T-cell (primary cell): ENCODE results near the gene AK5. TPM values are rescaled to one million over a fixed set of nuclear protein-coding genes. Genes with fewer than 3 reads are reported as not detected.
A peak's percentile ranks its signal among the peaks of the same experiment; 100 is the strongest.
"Not testable (repeated sequence)": the region's sequence is repeated elsewhere in the genome, so short reads cannot be mapped to it uniquely, and the experiment has no call there.

Experiments
- ATAC-seq, 4 experiments: fragments of 200-7000 bp in 3 of 4; fragments of 150-1000 bp in 1 of 4; cut with Tn5 transposase; replicated peaks in 1 of 4; 1 replicate in 3 of 4; 2 replicates in 1 of 4; pipeline ENCODE4 v1.10.0; 2021; ENCODE audit warnings: moderate library complexity in 3 of 4, mild to moderate bottlenecking in 2 of 4, moderate number of reproducible peaks in 1 of 4
- CTCF ChIA-PET, 2 donors: fragments of 300-600 bp; sonication (Branson Sonifier 250); formaldehyde crosslinking; loops; one replicate each; lab custom pipeline; 2022; ENCODE audit warnings: antibody characterized with exemption in 2 of 2; lab: Charles Lee
- POLR2A ChIA-PET, 2 donors: fragments of 300-600 bp; sonication (Branson Sonifier 250); formaldehyde crosslinking; loops; one replicate each; lab custom pipeline; 2022; ENCODE audit warnings: antibody characterized with exemption in 2 of 2; lab: Charles Lee
- DNase-seq, 35 experiments: peaks; one replicate each; pipeline versions ENCODE4 v3.0.0 to v3.0.0-alpha.2; 2013 to 2023
- H3K27ac ChIP-seq: one replicate; pipeline ENCODE4 v1.5.1; 2013; ENCODE audit warnings: low read length
- H3K27me3 ChIP-seq, 2 experiments: replicated peaks in 1 of 2; 1 replicate in 1 of 2; 2 replicates in 1 of 2; pipeline versions ENCODE4 v1.6.1 to v1.7.0; 2013; ENCODE audit warnings: low read length in 1 of 2, mixed read lengths in 1 of 2; ENCODE audit not compliant: control insufficient read depth in 2 of 2, insufficient read depth in 2 of 2; ENCODE audit errors: extremely low read depth in 1 of 2
- H3K36me3 ChIP-seq, 2 donors: 1 replicate in 1 of 2; 2 replicates in 1 of 2; pipeline versions ENCODE4 v1.6.1 to v1.7.0; 2013; ENCODE audit warnings: low read length in 1 of 2; ENCODE audit not compliant: control insufficient read depth in 2 of 2, insufficient read depth in 1 of 2; ENCODE audit errors: extremely low read depth in 1 of 2
- H3K4me1 ChIP-seq, 2 experiments: 1 replicate in 1 of 2; 2 replicates in 1 of 2; pipeline versions ENCODE4 v1.6.1 to v1.7.0; 2013; ENCODE audit warnings: low read length in 2 of 2, mixed read lengths in 1 of 2; ENCODE audit not compliant: insufficient read depth in 2 of 2, control insufficient read depth in 1 of 2; ENCODE audit errors: extremely low read depth in 1 of 2
- H3K4me3 ChIP-seq, 2 donors: 1 replicate in 1 of 2; 2 replicates in 1 of 2; pipeline versions ENCODE4 v1.5.1 to v1.7.0; 2013; ENCODE audit warnings: mild to moderate bottlenecking in 2 of 2, low read length in 1 of 2, moderate library complexity in 1 of 2; ENCODE audit not compliant: control insufficient read depth in 1 of 2; ENCODE audit errors: extremely low read depth in 1 of 2
- H3K9me3 ChIP-seq: 2 replicates; pipeline ENCODE4 v1.7.0; 2013
- H3K27ac Mint-ChIP-seq, 2 donors: one replicate each; pipeline ENCODE4 v1.8.0; 2020 to 2021; ENCODE audit warnings: mild to moderate bottlenecking in 2 of 2, mixed read lengths in 2 of 2
- H3K27me3 Mint-ChIP-seq, 2 donors: one replicate each; pipeline ENCODE4 v1.8.0; 2021 to 2022; ENCODE audit warnings: mixed read lengths in 2 of 2
- H3K36me3 Mint-ChIP-seq: one replicate; pipeline ENCODE4 v1.8.0; 2021; ENCODE audit warnings: mixed read lengths
- H3K4me1 Mint-ChIP-seq, 3 donors: one replicate each; pipeline ENCODE4 v1.8.0; 2020 to 2022; ENCODE audit warnings: mixed read lengths in 3 of 3, mild to moderate bottlenecking in 1 of 3
- H3K4me3 Mint-ChIP-seq, 3 donors: one replicate each; pipeline ENCODE4 v1.8.0; 2020 to 2022; ENCODE audit warnings: mild to moderate bottlenecking in 3 of 3, mixed read lengths in 3 of 3, moderate library complexity in 3 of 3
- H3K9me3 Mint-ChIP-seq, 3 donors: one replicate each; pipeline ENCODE4 v1.8.0; 2020 to 2022; ENCODE audit warnings: mixed read lengths in 3 of 3
- WGBS: methylation state at CpG from one replicate; pipeline ENCODE4 v1.1.5; 2013; ENCODE audit warnings: missing lambda C conversion rate; ENCODE audit not compliant: insufficient coverage; 5-methylcytosine and 5-hydroxymethylcytosine counted together
- total RNA-seq, 35 experiments: library from RNA in 6 of 35; stranded (reverse) in 6 of 35; fragments of 120-200 nt in 1 of 35; gene quantifications; one replicate each; pipeline versions ENCODE4 v1.2.1 to v1.2.4 and lab custom pipeline; 2013 to 2026

AK5 gene
- total RNA-seq, 5 donors from 2014 or later (not counting 1 experiment from before 2014, with no cell fraction given), result 13.9 to 29.2 (median 26.3) TPM

- DNase-seq (no peak), ATAC-seq (no peak)
- Mint-ChIP-seq H3K27me3 (no peaks in the 10 kb centered on the region), H3K4me3 (no peak overlapping the region), H3K27ac (peak overlapping the region in 1 of 2 donors; percentile 24), H3K9me3 (no peaks in the 10 kb centered on the region), H3K36me3 (peaks cover 15% of the 10 kb centered on the region), H3K4me1 (peaks cover 4 to 7% (median 6%) of the 10 kb centered on the region in 3 donors)
- POLR2A ChIA-PET, result interaction anchor here in 1 of 2 donors (1.2 kb wide), 1 partner anchor 16 kb away, joined by 5 read pairs; no protein-coding TSS in a partner anchor
- Histone ChIP-seq H3K4me1 (no peaks in the 10 kb centered on the region), H3K4me3 (no peak overlapping the region), H3K27ac (no peak overlapping the region), H3K36me3 (peaks cover 0 to 4% of the 10 kb centered on the region in 2 donors), H3K27me3 (no peaks in the 10 kb centered on the region), H3K9me3 (no peaks in the 10 kb centered on the region)
- CTCF ChIA-PET, result no interaction called here
- 96% methylated on average over 2 of the region's 4 CpGs for WGBS
These were observed 10.7 kb downstream of the AK5 start for GRCh38 chr1:77292551-77292950.

GRCh38 chr1:77300566-77300965 lies 18.7 kb downstream of the AK5 start:
- Histone ChIP-seq H3K27ac (no peak overlapping the region), H3K27me3 (no peaks in the 10 kb centered on the region), H3K36me3 (no peaks in the 10 kb centered on the region), H3K4me1 (no peaks in the 10 kb centered on the region), H3K4me3 (no peak overlapping the region), H3K9me3 (no peaks in the 10 kb centered on the region)
- no peaks in the 10 kb centered on the region for H3K27me3 Mint-ChIP-seq
- H3K9me3 Mint-ChIP-seq, result peaks cover 0 to under 1% (median 0%) of the 10 kb centered on the region in 3 donors
- H3K36me3 Mint-ChIP-seq, result peaks cover 23% of the 10 kb centered on the region
- peak overlapping the region in 1 of 2 donors; percentile 9 for H3K27ac Mint-ChIP-seq
- H3K4me3 Mint-ChIP-seq, result no peak overlapping the region
- no peak for ATAC-seq
- no CpG with 5 or more reads among the region's 1 CpG for WGBS
- ChIA-PET POLR2A (no interaction called here), CTCF (no interaction called here)
- peaks cover 5 to 25% (median 16%) of the 10 kb centered on the region in 3 donors for H3K4me1 Mint-ChIP-seq
- DNase-seq, result no peak

GRCh38 chr1:77303387-77303786 lies 21.6 kb downstream of the AK5 start:
- POLR2A ChIA-PET, result no interaction called here
- H3K27me3 Mint-ChIP-seq, result no peaks in the 10 kb centered on the region
- H3K27me3 ChIP-seq, result no peaks in the 10 kb centered on the region
- H3K27ac Mint-ChIP-seq, result peak overlapping the region; percentile 32 to 89
- no peak overlapping the region for H3K27ac ChIP-seq
- no peak overlapping the region for H3K4me3 ChIP-seq
- 41% methylated on average over 2 of the region's 3 CpGs for WGBS
- H3K36me3 Mint-ChIP-seq, result peaks cover 25% of the 10 kb centered on the region
- no peak overlapping the region for H3K4me3 Mint-ChIP-seq
- DNase-seq, result peak in 2 of 35 experiments; percentile 16 to 21
- peaks cover 2 to 9% of the 10 kb centered on the region in 2 experiments for H3K4me1 ChIP-seq
- H3K4me1 Mint-ChIP-seq, result peaks cover 32 to 50% (median 38%) of the 10 kb centered on the region in 3 donors
- peak in 2 of 4 experiments; percentile 29 to 62 for ATAC-seq
- no peaks in the 10 kb centered on the region for H3K9me3 ChIP-seq
- CTCF ChIA-PET, result interaction anchor here in 1 of 2 donors (0.6 kb wide), 1 partner anchor 193 kb away, joined by 3 read pairs; no protein-coding TSS in a partner anchor
- peaks cover 0 to 12% (median 0%) of the 10 kb centered on the region in 3 donors for H3K9me3 Mint-ChIP-seq
- H3K36me3 ChIP-seq, result no peaks in the 10 kb centered on the region

DNA sequence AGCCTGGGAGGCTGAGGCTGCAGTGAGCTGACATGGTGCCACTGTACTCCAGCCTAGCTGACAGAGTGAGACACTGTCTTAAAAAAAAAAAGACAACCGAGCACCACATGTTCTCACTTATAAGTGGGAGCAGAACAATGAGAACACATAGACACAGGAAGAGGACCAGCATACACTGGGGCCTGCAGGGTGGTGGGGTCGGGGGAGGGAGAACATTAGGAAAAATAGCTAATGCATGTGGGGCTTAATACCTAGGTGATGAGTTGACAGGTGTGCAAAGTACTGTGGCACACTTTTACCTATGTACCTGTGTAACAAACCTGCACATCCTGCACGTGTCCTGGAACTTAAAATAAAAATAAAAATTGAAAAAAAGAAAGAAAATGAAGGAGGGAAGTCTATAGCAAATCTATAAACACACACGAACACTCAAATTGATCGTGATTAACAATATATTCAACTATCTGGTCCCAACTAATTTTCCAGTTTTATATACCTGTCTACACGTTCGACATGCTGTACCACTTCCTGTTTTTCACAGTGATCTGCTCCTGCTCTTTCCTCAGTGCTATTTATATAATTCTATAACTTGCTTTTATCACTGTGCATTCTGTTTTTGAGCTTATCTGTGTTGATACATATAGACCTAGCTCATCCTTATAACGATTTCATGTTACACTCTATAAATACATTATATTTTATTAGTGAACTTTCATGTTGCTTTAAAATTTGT lies 27.2 kb downstream of the AK5 start:
- Histone ChIP-seq H3K4me3 (no peak overlapping the region), H3K27ac (peak overlapping the region; percentile 47), H3K4me1 (peaks cover 19 to 20% of the 10 kb centered on the region in 2 experiments), H3K9me3 (no peaks in the 10 kb centered on the region), H3K27me3 (no peaks in the 10 kb centered on the region), H3K36me3 (no peaks in the 10 kb centered on the region)
- H3K4me3 Mint-ChIP-seq, result peak overlapping the region; percentile 38 to 67 (median 46)
- no CpG with 5 or more reads among the region's 8 CpGs for WGBS
- peaks cover 19% of the 10 kb centered on the region for H3K36me3 Mint-ChIP-seq
- no peaks in the 10 kb centered on the region for H3K27me3 Mint-ChIP-seq
- DNase-seq (peak in 5 of 35 experiments; percentile 4 to 37 (median 13)), ATAC-seq (peak; percentile 69 to 77 (median 75))
- POLR2A ChIA-PET, result interaction anchor here in 1 of 2 donors (0.8 to 1.3 kb wide), 2 partner anchors 17 to 175 kb away, joined by 5 to 6 read pairs; no protein-coding TSS in a partner anchor
- CTCF ChIA-PET, result interaction anchor here in 1 of 2 donors (0.6 kb wide), 1 partner anchor 224 kb away, joined by 8 read pairs; no protein-coding TSS in a partner anchor
- H3K4me1 Mint-ChIP-seq, result peaks cover 56 to 74% (median 72%) of the 10 kb centered on the region in 3 donors
- H3K9me3 Mint-ChIP-seq, result peaks cover 0 to 12% (median 0%) of the 10 kb centered on the region in 3 donors
- peak overlapping the region; percentile 92 to 94 for H3K27ac Mint-ChIP-seq

DNA sequence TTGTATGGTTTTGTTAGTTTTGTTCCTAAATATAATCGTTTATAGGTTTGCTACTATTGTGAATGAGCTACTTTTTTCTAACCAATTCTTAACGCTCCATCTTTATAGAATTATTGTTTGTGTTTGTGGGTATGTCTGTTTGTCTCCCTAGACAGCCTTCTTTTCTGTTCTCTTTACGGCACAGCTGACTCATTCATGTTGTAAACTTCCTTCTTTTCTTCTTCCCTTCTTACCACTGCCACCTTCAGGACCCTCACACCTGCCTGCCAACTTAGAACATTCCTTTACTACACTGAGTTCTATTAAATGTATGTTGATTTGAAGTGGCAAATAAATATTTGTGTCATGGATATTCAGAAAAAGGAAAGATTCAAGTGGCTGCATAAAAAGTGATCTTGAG lies 29.1 kb downstream of the AK5 start:
- Mint-ChIP-seq H3K27ac (peak overlapping the region; percentile 57 to 62), H3K9me3 (peaks cover 0 to 8% (median 0%) of the 10 kb centered on the region in 3 donors), H3K27me3 (no peaks in the 10 kb centered on the region), H3K4me3 (peak overlapping the region in 1 of 3 donors; percentile 2), H3K4me1 (peaks cover 51 to 69% (median 64%) of the 10 kb centered on the region in 3 donors), H3K36me3 (peaks cover 8% of the 10 kb centered on the region)
- no peaks in the 10 kb centered on the region for H3K27me3 ChIP-seq
- POLR2A ChIA-PET, result no interaction called here
- 60% methylated on average over 1 of the region's 3 CpGs for WGBS
- no peaks in the 10 kb centered on the region for H3K36me3 ChIP-seq
- ATAC-seq (no peak), DNase-seq (no peak)
- H3K9me3 ChIP-seq, result no peaks in the 10 kb centered on the region
- H3K27ac ChIP-seq, result no peak overlapping the region
- H3K4me3 ChIP-seq, result no peak overlapping the region
- H3K4me1 ChIP-seq, result peaks cover 19 to 20% of the 10 kb centered on the region in 2 experiments
- CTCF ChIA-PET, result no interaction called here

DNA sequence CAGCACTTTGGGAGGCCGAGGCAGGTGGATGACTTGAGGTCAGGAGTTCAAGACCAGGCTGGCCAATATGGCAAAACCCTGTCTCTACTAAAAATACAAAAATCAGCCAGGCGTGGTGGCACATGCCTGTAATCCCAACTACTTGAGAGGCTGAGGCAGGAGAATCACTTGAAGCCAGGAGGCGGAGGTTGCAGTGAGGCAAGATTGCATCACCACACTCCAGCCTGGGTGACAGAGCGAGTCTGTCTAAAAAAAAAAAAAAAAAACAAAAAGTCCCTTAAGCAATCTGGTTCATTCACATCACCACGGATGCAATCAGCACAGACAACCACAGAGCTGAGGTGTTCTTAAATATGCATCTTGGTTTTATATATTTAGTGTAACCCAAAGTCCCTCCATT lies 30.5 kb downstream of the AK5 start:
- H3K9me3 ChIP-seq, H3K27ac ChIP-seq, H3K4me3 ChIP-seq, H3K27me3 Mint-ChIP-seq, H3K4me3 Mint-ChIP-seq, H3K36me3 Mint-ChIP-seq, H3K36me3 ChIP-seq, H3K9me3 Mint-ChIP-seq, H3K27me3 ChIP-seq: not testable (repeated sequence)
- H3K4me1 Mint-ChIP-seq, result peaks cover 40 to 58% (median 52%) of the 10 kb centered on the region in 3 donors
- 70% methylated on average over 2 of the region's 5 CpGs for WGBS
- CTCF ChIA-PET, result interaction anchor here in 1 of 2 donors (0.6 to 1.4 kb wide), 3 partner anchors 27 to 797 kb away, joined by 3 read pairs; no protein-coding TSS in a partner anchor
- ATAC-seq (peak in 1 of 4 experiments; percentile 73), DNase-seq (peak in 11 of 35 experiments; percentile 7 to 38 (median 19))
- POLR2A ChIA-PET, result interaction anchor here in 1 of 2 donors (0.6 kb wide), 1 partner anchor 128 kb away, joined by 3 read pairs; no protein-coding TSS in a partner anchor
- peaks cover 19 to 20% of the 10 kb centered on the region in 2 experiments for H3K4me1 ChIP-seq
- H3K27ac Mint-ChIP-seq, result peak overlapping the region in 1 of 2 donors; percentile 76
